CD4-positive, alpha-beta T cell treated with Interleukin-17A for 4 hours (primary cell): ENCODE data around the gene POLR3GL.

Source experiments
- DNase-seq: peaks from one replicate; pipeline ENCODE4 v3.0.0-alpha.2; 2020; ENCODE audit warnings: mixed read lengths

POLR3GL gene

GRCh38 chr1:145977016-145977415 lies 12.5 kb downstream of the POLR3GL start:
- no peak for DNase-seq

DNA sequence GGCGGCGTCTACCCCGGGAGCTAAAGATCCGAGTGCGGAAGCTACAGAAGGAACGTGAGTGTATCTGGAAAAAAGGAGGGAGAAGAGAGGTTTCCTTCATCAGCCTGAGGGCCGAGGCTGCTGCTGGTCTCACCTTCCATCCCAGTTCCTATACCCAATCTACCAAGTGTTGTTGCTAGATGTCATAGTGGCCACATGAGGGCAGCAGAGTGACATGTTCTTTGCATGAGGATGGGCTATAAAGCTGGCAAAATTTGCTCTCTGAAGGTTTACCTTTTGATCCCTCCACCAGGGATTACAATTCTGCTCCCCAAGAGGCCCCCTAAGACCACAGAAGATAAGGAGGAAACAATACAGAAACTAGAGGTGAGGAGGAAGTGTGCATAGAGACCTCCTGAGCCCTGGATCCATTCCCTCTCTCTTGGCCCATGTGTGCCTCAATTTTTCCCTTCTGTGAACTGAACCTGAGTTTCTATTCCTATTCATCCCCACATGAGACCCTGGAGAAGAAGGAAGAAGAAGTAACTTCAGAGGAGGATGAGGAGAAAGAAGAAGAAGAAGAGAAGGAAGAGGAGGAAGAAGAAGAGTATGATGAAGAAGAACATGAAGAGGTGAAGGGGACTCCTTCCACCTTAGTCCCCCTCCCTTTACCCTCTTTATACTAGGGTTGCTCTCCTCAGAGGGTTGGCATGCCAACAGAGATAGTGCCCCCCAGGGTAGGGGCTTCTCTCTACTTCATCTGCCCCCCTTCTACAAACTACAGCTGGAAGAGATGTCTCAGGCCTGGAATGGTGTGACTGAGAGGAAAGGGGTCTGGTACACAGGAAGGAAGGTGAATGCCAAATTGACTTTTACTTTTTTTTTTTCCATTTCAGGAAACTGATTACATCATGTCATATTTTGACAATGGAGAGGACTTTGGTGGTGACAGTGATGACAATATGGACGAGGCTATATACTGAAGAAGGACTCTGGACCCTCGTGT lies 13.3 kb downstream of the POLR3GL start:
- peak; percentile 84 for DNase-seq

DNA sequence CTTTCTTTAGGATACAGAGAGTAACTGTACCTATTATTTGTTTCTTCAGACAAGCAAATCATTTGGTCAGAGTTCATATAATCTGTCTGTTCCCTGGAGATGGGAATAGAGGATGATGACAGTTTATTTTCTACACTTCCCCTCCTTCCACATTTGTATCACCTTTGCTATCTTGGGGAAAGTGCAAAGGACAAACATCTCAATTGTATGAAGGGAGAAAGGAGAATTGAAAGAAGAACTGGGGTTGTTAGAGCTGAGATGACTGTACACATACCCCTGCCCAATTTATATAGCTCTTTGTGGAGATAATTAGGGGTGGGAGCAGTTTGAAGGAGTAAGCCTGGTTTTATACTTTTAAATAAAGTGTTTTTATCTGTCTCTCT lies 14.0 kb downstream of the POLR3GL start:
- no peak for DNase-seq

- peak; percentile 79 for DNase-seq
Observed at GRCh38 chr1:145978854-145979745, 14.6 kb downstream of the POLR3GL start.

- peak; percentile 41 for DNase-seq
Observed at GRCh38 chr1:145979746-145980456, 15.4 kb downstream of the POLR3GL start.

DNA sequence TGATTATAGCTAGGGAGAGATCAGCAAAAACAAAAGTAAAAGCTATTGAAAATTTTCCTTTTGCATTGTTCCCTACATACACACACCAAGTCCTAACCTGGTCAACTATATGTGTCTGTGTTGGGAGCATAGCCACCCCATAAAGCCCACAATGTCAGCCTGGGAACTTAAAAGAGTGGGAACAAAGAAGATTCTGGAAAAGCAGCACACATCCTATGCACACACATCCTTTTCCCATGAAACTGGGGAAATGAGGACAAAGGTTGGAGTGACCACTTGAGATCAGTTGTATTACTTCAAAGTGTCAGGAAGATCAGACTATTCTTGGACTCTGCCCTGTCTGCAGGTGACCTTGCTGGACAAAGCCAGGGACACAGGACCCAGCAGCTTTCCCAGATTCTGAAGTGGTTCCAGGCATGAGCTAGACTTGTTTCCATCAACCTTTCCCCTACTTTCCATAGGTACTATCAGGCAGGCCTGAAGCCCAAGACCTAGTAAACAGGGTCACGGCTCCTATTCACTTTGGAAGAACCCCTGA lies 16.0 kb downstream of the POLR3GL start:
- no peak for DNase-seq

GRCh38 chr1:145982010-145982723 lies 17.7 kb downstream of the POLR3GL start:
- no peak for DNase-seq

GRCh38 chr1:145983206-145983675 lies 18.8 kb downstream of the POLR3GL start:
- DNase-seq: no peak

GRCh38 chr1:145983960-145984830 lies 19.7 kb downstream of the POLR3GL start:
- DNase-seq: peak; percentile 65

- DNase-seq: no peak
Observed at GRCh38 chr1:145985129-145985501, 20.6 kb downstream of the POLR3GL start.

GRCh38 chr1:145985502-145986439 lies 21.3 kb downstream of the POLR3GL start:
- DNase-seq: no peak

DNA sequence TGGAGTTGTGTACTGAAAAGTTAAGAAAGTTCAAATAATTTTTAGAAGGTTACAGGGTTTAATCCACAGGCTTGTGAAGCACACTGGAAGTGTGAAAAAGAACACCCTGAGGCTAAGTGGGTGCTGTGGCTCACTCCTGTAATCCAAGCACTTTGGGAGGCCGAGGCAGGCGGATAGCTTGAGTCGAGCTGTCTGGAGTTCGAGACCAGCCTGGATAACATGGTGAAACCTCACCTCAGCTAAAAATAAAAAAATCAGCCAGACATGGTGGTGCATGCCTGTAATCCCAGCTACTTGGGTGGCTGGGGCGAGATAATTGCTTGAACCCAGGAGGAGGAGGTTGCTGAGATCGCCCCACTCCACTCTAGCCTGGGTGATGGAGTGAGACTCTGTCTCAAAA lies 22.1 kb downstream of the POLR3GL start:
- no peak for DNase-seq

- no peak for DNase-seq
Observed at GRCh38 chr1:145987926-145988325, 23.4 kb downstream of the POLR3GL start.

GRCh38 chr1:145988773-145989172 lies 24.3 kb downstream of the POLR3GL start:
- DNase-seq: peak; percentile 31

DNA sequence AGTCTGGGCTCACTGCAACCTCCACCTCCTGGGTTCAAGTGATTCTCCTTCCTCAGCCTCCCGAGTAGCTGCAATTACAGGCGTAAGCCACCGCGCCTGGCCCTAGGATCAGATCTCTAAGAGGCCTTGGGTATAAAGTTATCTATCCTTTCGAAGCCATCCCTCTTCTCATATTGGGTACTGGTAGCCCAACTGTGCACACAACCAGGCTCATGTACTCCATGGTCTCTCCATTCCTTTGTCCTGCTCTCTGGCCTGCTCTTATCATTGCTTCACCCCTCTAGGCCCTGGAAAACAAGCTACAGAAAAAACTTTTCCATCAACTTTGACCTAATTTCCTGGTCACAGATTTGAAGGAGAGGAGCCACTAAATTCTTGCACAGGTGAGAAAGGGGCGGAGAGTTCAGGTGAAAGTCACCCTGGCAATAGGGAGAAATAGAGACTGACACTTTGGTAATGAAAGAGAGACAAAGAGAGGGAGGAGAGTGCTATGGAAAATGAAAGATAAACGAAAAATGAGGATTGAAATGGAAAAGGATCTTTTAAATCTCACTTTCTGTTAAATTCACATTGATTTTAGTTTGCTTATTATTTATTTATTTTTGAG lies 25.9 kb downstream of the POLR3GL start:
- peak; percentile 16 for DNase-seq

GRCh38 chr1:145991735-145992412 lies 27.4 kb downstream of the POLR3GL start:
- DNase-seq: no peak

DNA sequence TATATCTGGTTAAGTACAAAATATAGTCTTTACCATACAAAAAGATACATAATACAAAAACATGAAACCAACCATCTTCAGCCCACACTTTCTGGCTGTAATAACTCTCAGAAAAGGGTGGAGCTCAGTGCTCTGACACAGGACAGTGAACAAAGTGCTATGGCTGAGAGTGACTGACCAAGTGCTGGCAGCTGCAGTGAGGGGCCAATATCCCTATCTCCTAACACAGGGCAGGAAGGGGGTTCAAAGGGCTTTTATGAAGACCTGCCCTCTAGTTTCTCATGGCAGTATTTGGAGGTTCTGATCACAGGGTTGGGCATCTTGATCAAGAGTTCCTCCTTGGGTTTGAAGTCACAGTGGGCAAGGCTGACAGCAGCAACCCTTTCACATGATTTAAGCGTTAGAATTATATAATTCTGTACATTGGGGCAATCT lies 28.0 kb downstream of the POLR3GL start:
- DNase-seq: no peak

DNA sequence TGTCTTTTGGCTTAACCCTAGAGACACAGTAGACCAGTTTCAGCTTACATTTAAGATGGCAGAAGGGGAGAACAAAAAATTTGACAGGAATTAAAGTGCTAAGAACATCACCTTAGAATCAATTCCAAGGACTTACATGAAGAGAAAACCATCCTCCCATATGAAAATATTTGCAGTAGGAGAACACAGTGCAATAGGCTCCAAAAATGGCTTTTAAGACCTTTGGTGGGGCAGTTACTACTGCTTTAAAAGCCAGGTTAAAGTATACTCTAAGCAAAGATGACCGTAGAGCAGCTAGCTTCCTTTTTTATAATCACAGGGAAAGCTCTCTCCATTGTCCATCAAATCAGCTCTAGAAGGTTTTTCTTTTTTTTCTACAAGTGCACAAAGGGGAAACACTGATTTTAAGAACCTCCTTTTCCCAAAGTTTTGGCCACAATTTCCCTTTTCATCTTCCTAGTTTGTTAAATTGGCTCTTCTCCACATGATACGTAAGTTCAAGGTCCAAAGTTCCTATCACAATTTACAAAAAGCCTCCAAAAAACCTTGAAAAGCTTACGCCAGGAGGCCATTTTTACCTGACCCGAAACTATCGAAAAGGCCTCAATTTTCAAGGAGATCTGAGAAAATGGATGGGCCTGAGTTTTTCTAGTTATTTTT lies 28.6 kb downstream of the POLR3GL start:
- DNase-seq: no peak
